Kidney glomerular epithelial cell (primary cell): ENCODE results near the gene FOXE1.
A peak's percentile ranks its signal among the peaks of the same experiment; 100 is the strongest.

ENCODE experiments used
- DNase-seq: peaks from one replicate; lab custom pipeline; 2025; lab: John Stamatoyannopoulos, UW

FOXE1 gene

GRCh38 chr9:97866848-97867247 lies 13.8 kb downstream of the FOXE1 start:
- DNase-seq: no peak

- DNase-seq: no peak
These were observed 15.8 kb downstream of the FOXE1 start for GRCh38 chr9:97868859-97869258.

- no peak for DNase-seq
These were observed 20.4 kb downstream of the FOXE1 start for GRCh38 chr9:97873425-97873824.

- peak; percentile 10 for DNase-seq
These were observed 20.9 kb downstream of the FOXE1 start for GRCh38 chr9:97873882-97874281.

- no peak for DNase-seq
These were observed 21.6 kb downstream of the FOXE1 start for GRCh38 chr9:97874624-97875023.

- DNase-seq: no peak
These were observed 22.1 kb downstream of the FOXE1 start for GRCh38 chr9:97875111-97875510.

GRCh38 chr9:97876061-97876460 lies 23.0 kb downstream of the FOXE1 start:
- no peak for DNase-seq

GRCh38 chr9:97880336-97880735 lies 27.3 kb downstream of the FOXE1 start:
- DNase-seq: peak; percentile 8

GRCh38 chr9:97889941-97890887 lies 37.2 kb downstream of the FOXE1 start:
- no peak for DNase-seq

GRCh38 chr9:97891736-97892135 lies 38.7 kb downstream of the FOXE1 start:
- no peak for DNase-seq

- no peak for DNase-seq
These were observed 39.4 kb downstream of the FOXE1 start for GRCh38 chr9:97892421-97892820.

- DNase-seq: no peak
These were observed 42.2 kb downstream of the FOXE1 start for GRCh38 chr9:97895211-97895610.

GRCh38 chr9:97895695-97896332 lies 42.8 kb downstream of the FOXE1 start:
- DNase-seq: no peak

GRCh38 chr9:97900103-97900737 lies 47.2 kb downstream of the FOXE1 start:
- DNase-seq: no peak

GRCh38 chr9:97900738-97901565 lies 47.9 kb downstream of the FOXE1 start:
- peak; percentile 24 for DNase-seq

- no peak for DNase-seq
These were observed 50.2 kb downstream of the FOXE1 start for GRCh38 chr9:97903177-97903576.

GRCh38 chr9:97904725-97905124 lies 51.7 kb downstream of the FOXE1 start:
- no peak for DNase-seq

GRCh38 chr9:97905228-97905627 lies 52.2 kb downstream of the FOXE1 start:
- no peak for DNase-seq
